ENCODE measurements around the gene SDHA. TPM values are rescaled to one million over a fixed set of nuclear protein-coding genes. Genes with fewer than 3 reads are reported as not detected.
A peak's percentile ranks its signal among the peaks of the same experiment; 100 is the strongest.

Gene SDHA
- total RNA-seq, 1 donor from 2014 or later: 88.5 TPM

DNA sequence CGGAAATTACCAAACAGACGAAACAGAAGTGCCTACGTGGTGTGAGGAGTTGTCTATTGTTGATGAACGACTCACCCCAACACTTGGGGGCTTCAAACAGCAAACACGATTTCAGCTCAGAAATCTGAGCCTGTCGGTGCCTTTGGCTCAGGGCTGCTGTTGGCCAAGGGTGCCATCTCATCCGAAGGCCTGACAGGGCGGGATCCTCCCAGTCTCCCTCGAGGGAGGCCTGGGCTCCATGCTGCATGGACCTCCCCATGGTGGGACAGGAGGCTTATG lies 25.5 kb upstream of the SDHA start:
- no peak for DNase-seq (ENCODE audit: low spot score, unreplicated experiment)
- TF ChIP-seq CTCF (IDR thresholded peaks at IDR 0.05; ENCODE audit: unreplicated experiment): no peak
- no peak overlapping the region for H3K27ac Mint-ChIP-seq
- H3K4me1 Mint-ChIP-seq (ENCODE audit: low read depth): peaks cover 3% of the 10 kb centered on the region
- H3K36me3 Mint-ChIP-seq (ENCODE audit: insufficient read depth): no peaks in the 10 kb centered on the region
- peaks cover 5% of the 10 kb centered on the region for H3K27me3 Mint-ChIP-seq
- H3K4me3 Mint-ChIP-seq (ENCODE audit: low read depth): no peak overlapping the region
- H3K9me3 Mint-ChIP-seq (ENCODE audit: low read depth): no peaks in the 10 kb centered on the region

- H3K4me3 Mint-ChIP-seq (ENCODE audit: low read depth): no peak overlapping the region
Observed at GRCh38 chr5:192970-193831, 24.9 kb upstream of the SDHA start.

DNA sequence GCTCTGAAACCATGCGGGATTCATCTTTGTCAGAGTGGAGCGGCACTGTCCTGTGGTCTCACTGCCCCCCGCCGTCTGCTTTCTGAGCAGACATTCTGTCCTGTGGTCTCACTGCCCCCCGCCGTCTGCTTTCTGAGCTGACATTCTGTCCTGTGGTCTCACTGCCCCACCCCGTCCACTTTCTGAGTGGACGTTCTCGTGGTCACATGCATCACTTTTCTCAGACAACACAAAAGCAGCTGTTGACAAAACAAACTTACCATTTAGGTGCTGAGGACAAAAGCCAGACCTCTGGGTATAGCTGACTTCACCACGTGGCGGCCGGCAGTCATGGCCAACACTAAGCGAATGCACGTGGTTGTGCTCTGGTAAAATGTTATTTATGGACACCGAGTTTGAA lies 24.0 kb upstream of the SDHA start:
- Mint-ChIP-seq H3K4me3 (ENCODE audit: low read depth) (no peak overlapping the region), H3K27me3 (peaks cover 5% of the 10 kb centered on the region), H3K4me1 (ENCODE audit: low read depth) (no peaks in the 10 kb centered on the region), H3K36me3 (ENCODE audit: insufficient read depth) (no peaks in the 10 kb centered on the region), H3K9me3 (ENCODE audit: low read depth) (no peaks in the 10 kb centered on the region), H3K27ac (no peak overlapping the region)
- TF ChIP-seq CTCF (IDR thresholded peaks at IDR 0.05; ENCODE audit: unreplicated experiment): no peak
- DNase-seq (ENCODE audit: low spot score, unreplicated experiment): no peak

More at GRCh38 chr5:192970-193831, 24.9 kb upstream of the SDHA start:
- Mint-ChIP-seq H3K36me3 (ENCODE audit: insufficient read depth) (no peaks in the 10 kb centered on the region), H3K9me3 (ENCODE audit: low read depth) (no peaks in the 10 kb centered on the region), H3K4me1 (ENCODE audit: low read depth) (peaks cover 3% of the 10 kb centered on the region), H3K27me3 (peaks cover 5% of the 10 kb centered on the region), H3K27ac (no peak overlapping the region)
- no peak for TF ChIP-seq CTCF (IDR thresholded peaks at IDR 0.05; ENCODE audit: unreplicated experiment)
- no peak for DNase-seq (ENCODE audit: low spot score, unreplicated experiment)

DNA sequence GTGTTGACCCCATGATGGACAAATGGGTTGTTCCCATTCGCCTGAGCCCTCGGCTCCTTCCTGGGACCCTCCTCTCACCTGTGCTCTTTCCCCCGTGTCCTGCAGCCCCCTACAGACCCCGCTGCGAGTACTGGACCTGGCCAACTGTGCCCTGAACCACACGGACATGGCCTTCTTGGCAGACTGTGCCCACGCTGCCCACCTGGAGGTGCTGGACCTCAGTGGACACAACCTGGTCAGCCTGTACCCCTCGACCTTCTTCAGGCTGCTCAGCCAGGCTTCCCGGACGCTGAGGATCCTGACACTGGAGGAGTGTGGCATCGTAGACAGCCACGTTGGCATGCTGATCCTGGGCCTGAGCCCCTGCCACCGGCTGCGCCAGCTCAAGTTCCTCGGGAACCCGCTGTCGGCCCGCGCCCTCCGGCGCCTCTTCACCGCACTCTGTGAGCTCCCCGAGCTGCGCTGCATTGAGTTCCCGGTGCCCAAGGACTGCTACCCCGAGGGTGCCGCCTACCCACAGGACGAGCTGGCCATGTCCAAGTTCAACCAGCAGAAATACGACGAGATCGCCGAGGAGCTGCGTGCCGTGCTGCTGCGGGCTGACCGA lies 23.4 kb upstream of the SDHA start:
- no peak overlapping the region for H3K4me3 Mint-ChIP-seq (ENCODE audit: low read depth)
- no peaks in the 10 kb centered on the region for H3K9me3 Mint-ChIP-seq (ENCODE audit: low read depth)
- H3K27ac Mint-ChIP-seq: no peak overlapping the region
- peaks cover 5% of the 10 kb centered on the region for H3K27me3 Mint-ChIP-seq
- no peak for TF ChIP-seq CTCF (IDR thresholded peaks at IDR 0.05; ENCODE audit: unreplicated experiment)
- no peaks in the 10 kb centered on the region for H3K36me3 Mint-ChIP-seq (ENCODE audit: insufficient read depth)
- H3K4me1 Mint-ChIP-seq (ENCODE audit: low read depth): no peaks in the 10 kb centered on the region
- DNase-seq (ENCODE audit: low spot score, unreplicated experiment): no peak

DNA sequence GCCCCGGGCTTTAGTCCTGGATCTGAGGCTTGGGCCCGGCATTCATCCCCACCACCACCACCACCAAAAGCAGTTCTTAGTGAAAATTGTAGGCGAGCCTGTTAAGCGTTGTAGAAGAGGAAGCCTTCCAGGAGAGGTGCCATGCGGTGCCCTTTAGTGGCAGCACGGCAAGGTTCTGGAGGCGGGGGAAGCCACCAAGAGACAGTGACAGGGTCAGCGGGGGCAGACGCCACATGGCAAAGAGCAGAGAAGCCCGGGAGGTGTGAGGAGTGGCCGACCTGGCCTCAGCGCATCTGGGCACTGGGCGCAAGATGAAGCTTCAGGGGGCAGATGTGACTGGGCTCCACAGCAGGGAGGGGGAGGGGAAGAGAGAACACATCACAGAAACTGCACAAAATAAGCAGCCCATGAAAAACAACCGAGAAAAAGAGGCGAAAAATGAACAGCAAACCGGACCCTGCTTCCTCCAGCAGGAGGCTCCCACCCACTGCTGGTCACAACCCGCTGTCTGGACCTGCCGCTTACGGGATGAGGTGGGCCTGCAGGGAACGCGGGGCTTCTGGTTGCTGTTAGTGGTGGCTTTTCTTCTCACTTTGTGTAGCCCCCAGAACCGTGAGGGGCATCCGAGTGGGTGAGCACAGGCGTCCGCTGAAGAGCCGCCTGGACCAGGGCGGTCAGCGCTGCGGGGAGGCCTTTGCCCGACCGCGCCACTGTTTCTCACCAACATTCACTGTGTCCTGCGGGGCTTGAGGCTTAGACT lies 22.5 kb upstream of the SDHA start:
- Mint-ChIP-seq H3K36me3 (ENCODE audit: insufficient read depth) (no peaks in the 10 kb centered on the region), H3K4me1 (ENCODE audit: low read depth) (no peaks in the 10 kb centered on the region), H3K27me3 (no peaks in the 10 kb centered on the region), H3K9me3 (ENCODE audit: low read depth) (no peaks in the 10 kb centered on the region), H3K4me3 (ENCODE audit: low read depth) (no peak overlapping the region), H3K27ac (peak overlapping the region; percentile 62)
- no peak for DNase-seq (ENCODE audit: low spot score, unreplicated experiment)
- TF ChIP-seq CTCF (IDR thresholded peaks at IDR 0.05; ENCODE audit: unreplicated experiment): no peak
